ENCODE data around the gene VPS33B.
"Not testable (repeated sequence)": the region's sequence is repeated elsewhere in the genome, so short reads cannot be mapped to it uniquely, and the experiment has no call there.

VPS33B gene

DNA sequence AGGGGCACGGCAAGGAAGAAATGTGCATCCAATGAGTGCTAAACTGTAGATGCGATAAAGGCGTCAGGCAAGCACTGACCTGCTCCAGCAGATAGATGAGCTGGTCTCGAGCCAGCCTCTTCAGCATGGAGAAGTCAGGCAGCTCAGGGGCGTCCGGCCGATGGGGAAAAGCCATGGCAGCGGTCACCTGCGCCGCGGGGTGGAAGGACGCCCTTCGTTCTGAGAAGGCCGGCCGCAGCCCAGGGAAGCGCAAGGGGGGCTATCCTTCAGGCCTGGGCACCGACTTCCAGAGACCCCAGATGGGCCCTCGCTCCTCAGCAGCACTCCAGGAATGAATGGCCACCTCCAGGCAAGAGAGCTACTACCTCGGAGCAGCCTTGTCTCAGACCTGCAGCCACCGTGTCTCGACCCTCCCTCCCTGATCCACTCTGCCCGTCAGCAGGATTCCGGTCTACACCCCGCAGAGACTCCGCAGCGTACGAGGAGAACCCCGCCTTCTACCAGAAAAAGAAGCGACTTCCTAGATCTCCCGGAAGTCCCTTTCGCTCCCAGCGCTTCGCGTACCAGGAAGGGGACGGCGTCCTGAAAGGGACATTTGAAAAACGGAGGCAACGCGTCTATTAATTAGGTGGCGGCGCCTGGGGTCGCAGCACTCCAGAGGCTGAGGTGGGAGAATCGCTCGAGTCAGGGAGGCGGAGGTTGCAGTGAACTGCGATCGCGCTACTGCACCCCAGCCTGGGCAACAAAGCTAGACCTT is at the start of gene VPS33B:
Gene VPS33B, minus strand, starts transcription at position 520 of the 757 bp plus-strand sequence. Its CDS starts 345 bp downstream, at position 175.
- peak within 1 kb of the TSS; percentile 80 to 95 (median 91) for H3K4me3 ChIP-seq
- H3K27ac ChIP-seq: peak within 1 kb of the TSS; percentile 46 to 94 (median 83)

DNA sequence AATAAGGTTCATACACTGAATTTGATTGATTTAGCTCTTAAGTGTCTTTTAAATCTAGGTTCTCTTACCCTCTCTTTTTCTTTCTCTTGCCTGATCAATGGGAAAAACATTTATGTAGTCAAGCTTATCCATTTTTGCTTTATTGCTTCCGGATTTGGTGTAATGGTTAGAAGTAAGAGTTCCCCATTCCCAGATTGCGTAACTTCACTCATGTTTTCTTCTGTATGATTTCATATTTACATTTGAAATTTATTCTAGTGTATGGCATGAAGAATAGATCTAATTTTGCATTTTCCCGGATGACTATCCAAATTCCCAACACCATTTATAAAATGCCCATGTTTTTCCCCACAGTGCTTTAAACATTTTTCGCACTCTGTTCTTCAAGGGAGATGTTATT is 49.8 kb upstream of the VPS33B start:
- Histone ChIP-seq H3K27ac (no peak overlapping the region), H3K4me3 (no peak overlapping the region)

DNA sequence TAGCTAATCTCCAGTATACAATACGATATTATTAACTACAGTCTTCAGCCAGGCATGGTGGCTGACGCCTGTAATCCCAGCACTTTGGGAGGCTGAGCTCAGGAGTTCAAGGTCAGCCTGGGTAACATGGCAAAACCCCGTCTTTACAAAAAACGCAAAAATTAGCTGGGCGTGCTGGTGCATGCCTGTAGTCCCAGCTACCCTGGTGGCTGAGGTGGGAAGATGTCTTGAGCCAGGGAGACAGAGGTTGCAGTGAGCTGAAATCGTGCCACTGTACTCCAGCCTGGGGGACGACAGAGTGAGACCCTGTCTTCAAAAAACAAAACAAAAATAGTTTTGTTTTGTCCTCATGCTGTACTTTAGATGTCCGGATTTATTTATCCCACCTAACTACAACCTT is 48.5 kb upstream of the VPS33B start:
- Histone ChIP-seq H3K4me3 (no peak overlapping the region), H3K27ac (no peak overlapping the region)

DNA sequence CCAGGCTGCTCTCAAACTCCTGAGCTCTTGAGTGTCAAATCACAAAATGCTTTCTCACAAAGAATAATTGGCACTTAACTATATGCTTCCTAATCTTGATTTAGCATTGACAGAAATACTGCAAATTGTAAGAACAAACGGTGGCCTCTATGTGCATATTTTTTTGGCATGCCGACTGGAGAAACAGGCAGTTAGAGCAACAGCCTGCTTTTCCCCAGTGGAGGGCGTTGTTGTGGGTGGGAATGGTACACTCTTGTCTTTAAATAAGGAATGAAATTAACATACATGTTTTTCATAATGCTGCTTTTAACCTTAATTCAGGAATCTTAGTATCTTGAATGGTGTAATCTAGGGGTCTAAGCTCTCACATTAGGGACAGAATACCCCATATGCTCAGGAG is 46.6 kb upstream of the VPS33B start:
- no peak overlapping the region for H3K27ac ChIP-seq

DNA sequence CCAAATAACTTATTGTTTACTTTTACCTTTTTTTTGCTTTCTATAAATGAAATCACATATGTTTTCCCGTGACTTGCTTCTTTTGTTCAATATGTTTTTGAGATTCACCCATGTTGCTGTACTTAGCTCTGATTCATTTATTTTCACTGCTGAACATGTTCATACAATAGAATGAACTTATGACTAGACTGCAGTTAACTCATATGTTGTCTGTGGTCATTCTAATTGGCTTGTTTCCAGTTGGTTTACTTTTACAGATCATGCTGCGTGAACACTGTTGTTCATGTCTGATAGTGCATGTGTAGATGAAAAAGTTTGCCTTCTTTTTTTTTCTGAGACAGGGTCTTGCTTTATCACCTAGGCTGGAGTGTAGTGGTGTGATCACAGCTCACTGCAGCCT is 46.0 kb upstream of the VPS33B start:
- Histone ChIP-seq H3K4me3 (no peak overlapping the region), H3K27ac (no peak overlapping the region)

More for the DNA sequence above, 46.6 kb upstream of the VPS33B start:
- no peak overlapping the region for H3K4me3 ChIP-seq

DNA sequence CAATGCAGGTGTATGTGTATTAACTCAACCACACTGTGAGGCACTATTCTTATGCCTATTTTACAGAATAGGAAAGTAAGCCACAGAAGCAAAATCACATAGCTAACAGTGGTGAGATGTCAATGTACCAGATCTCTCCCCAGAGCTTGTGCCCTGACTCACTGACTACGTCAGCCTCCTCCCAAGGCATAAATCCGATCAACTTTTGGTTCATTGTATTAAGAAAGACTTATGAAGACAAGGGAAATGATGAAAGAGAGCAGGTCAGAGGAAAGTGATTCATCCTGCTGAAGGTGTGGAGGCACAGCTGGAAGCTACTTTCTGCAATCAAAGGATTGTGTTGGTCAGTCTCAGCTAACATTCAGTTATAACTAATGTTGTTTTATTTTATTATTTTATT is 44.6 kb upstream of the VPS33B start:
- Histone ChIP-seq H3K27ac (no peak overlapping the region), H3K4me3 (no peak overlapping the region)

DNA sequence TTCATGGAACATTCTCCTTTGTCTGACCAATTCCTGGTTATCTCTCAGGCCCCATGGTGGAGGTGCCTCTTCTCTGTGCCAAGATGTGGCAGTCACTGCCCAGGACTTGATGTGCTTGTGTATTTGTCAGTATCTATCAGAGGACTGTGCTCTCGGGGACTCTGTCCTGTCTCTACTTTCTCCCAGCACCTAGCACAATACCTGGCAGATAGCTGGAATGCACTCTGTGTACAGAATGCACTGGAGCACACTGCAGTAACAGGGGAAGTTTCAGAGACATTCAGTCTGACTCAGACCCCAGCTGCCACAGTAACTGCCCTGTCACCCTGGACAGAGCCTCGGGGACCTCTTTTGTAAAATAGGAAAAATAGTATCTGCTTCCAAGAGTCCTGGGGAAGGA is 43.1 kb upstream of the VPS33B start:
- Histone ChIP-seq H3K27ac (no peak overlapping the region), H3K4me3 (no peak overlapping the region)

DNA sequence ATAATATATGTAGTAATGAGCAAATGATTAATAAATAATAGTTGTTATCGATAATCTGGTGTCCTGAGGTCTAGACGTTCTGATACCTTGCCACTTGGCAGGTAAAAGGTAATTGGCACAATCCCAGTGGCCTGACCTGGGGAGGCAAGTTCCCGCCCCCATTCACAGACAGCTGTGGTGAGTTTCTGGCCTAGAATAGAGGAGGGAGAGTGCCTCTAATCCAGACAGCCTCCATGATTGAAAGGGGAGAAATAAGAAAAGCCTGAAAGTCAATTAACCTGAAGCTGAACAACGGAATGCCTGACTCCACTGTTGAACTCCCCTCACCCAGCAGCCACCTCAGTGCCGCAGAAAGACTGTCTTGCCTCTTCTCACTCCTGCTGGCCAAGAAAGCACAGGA is 39.6 kb upstream of the VPS33B start:
- Histone ChIP-seq H3K27ac (no peak overlapping the region), H3K4me3 (no peak overlapping the region)

DNA sequence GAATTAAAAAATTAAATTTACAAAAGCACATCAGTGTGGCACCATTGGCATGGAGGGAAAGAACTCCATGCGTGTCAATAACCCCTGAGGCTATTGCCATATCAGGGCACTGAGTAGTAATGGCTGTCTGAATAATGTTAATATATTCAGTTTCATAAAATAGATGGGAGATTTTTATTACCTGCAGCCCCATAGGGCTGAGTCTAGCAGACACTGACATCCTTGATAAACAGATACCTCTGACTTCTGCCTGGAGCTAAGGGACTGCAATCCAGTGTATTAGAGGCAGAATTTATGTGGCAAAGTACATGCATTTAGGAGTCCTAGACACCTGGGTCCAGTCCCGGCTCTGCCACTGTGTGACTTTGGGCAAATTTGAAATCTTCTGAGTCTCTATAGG is 38.8 kb upstream of the VPS33B start:
- no peak overlapping the region for H3K27ac ChIP-seq
- no peak overlapping the region for H3K4me3 ChIP-seq

DNA sequence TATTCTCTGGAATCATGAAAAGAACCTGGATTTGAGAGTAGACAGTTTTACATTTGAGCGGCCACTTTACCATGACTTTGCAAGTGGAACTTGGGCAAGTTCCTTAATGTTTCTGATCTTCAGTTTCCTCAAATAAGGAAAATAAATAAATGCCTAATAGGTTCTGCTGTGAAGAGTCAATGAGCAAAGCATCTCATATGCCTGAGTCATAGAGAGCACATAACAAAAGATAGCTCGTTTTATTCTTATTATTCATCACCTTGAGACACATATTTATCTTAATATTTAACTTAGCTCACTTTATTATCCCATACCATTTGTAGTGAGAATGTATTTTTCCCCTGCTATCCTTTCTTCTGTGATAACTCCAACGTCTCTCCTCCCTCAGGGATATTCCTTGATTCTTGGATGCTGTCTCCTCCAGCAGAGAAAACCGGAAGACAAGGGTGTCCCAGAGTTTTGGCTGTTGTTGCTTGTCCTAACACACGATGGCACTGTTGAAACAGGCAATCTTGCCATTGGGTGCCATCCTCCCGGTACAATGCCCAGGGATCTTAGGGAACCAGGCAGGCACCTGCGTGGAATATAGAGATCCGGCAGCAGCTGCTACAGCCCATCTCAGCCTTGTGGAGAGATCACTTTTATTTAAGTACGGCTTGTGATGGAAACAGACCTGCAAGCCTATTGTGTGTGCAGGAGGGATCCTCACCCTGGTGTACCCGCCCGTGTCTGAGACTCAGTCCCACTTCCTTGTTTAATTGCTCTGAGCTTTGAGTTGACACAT is 33.3 kb upstream of the VPS33B start:
- H3K4me3 ChIP-seq: no peak overlapping the region
- no peak overlapping the region for H3K27ac ChIP-seq

DNA sequence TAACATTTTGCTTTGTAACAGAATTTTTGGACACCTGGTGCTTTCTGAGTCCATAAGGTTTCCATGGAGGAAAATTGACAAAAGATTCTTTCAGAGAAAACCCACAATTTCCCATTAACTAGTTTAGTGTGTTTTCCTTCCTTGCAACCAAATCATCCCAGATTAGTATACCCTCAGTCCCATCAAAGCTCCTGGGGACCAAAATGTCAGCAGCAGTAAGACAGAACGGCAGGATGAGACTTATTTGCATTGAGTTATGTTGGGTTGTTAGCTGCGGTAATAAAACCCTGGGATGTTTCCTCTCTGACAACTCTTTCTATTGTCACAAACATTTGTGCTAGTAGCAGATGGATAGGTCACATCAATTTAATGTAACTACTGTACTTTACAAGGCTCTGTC is 32.4 kb upstream of the VPS33B start:
- no peak overlapping the region for H3K27ac ChIP-seq
- no peak overlapping the region for H3K4me3 ChIP-seq

DNA sequence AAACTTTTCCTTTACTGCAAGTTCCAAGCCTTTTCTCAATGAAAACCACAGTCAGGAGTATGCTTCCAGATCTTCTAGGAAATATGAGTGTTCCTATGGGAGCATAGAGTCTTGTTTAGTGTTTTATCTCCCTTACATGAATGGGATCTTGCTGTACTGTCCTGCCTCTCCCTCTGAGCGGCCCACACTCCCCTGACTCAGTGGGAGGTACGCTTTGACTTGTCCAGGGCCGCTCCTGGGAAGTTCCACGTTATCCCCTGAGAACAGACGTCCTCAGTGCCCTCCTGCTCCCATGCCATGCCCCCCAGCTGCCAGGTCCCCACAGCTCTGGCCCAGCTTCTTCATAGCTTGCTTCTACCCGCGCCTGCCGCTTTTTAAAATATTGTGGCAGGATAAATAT is 28.9 kb upstream of the VPS33B start:
- Histone ChIP-seq H3K27ac (no peak overlapping the region), H3K4me3 (no peak overlapping the region)

DNA sequence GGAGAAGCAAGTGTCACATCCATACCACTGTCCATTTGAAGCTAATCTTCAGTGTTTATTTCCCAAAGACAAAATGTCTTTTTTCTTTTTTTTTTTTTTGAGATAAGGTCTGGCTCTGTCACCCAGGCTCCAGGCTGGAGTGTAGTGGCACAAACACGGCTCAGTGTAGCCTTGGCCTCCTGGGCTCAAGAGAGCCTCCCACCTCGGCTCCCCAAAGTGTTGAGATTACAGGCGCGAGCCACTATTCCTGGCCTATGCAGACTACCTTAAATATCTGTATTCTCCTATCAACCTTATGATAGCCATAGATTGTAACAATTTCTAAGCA is 27.7 kb upstream of the VPS33B start:
- H3K4me3 ChIP-seq: no peak overlapping the region
- H3K27ac ChIP-seq: no peak overlapping the region

DNA sequence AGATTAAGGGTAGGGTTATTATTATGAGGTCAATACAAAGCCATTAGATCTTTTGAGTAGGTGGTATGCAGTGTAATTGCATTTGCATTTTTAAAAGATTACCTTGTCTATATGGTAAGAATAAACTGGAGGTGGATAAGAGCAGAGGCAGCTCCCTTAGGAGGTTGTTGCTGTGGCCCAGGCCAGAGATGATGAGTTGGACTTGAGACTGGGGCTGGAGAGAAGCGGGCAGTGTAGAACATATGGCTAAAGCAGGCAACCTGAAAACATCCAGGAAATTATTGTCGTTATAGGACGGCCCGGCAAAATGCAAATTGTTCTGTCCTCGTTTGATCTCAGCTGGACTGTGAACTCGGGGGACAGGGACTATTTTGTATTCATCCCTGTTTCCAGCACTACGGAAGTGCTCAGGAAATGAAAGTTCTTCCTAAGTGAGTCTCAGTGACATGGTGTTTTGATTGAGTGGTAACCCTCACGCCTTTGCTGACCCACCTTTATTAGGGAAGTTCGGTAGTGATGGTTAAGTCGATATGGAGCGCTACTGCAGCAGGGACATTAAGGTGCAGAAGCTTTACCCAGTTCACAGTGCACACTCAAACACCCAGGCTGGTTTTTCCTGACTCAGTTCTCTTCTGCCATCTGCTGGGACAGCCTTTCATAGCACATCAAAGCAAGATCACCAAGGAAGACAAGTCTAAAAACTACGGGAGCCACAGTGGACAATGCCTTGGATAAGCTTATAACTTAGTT is 27.2 kb upstream of the VPS33B start:
- Histone ChIP-seq H3K4me3 (no peak overlapping the region), H3K27ac (no peak overlapping the region)

DNA sequence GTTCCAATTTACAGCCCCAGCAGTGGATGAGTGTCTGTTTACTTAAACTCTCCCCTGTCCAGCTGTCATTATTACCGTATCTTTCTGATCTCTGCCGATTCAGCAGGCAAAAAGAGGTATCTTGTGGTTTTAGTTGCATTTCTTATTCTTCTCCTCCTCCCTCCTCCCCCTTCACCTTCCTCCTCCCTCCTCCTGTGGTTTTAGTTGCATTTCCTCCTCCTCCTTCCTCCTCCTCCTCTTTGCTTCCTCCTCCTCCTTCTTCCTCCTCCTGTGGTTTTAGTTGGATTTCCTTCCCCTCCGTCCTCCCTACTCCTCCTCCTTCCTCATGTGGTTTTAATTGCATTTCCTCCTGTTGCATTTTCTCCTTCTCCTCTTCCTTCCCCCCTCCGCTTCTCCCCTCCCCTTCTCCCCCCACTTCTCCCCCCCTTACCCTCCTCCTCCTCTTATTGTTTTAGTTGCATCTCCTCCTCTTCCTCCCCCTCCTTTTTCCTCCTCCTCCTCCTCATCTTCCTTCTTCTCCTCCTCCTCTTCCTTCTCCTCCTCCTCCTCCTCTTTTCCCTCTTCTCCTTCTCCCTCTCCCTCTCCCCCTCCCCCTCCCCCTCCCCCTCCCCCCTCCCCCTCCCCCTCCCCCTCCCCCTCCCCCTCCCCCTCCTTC is 25.3 kb upstream of the VPS33B start:
- H3K27ac ChIP-seq: no peak overlapping the region

DNA sequence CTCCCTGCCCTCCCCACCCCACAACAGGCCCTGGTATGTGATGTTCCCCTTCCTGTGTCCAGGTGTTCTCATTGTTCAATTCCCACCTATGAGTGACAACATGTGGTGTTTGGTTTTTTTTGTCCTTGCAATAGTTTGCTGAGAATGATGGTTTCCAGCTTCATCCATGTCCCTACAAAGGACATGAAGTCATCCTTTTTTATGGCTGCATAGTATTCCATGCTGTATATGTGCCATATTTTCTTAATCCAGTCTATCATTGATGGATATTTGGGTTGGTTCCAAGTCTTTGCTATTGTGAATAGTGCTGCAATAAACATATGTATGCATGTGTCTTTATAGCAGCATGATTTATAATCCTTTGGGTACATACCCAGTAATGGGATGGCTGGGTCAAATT is 23.7 kb upstream of the VPS33B start:
- H3K4me3 ChIP-seq, H3K27ac ChIP-seq: not testable (repeated sequence)

More for the DNA sequence above, 25.3 kb upstream of the VPS33B start:
- H3K4me3 ChIP-seq: no peak overlapping the region

DNA sequence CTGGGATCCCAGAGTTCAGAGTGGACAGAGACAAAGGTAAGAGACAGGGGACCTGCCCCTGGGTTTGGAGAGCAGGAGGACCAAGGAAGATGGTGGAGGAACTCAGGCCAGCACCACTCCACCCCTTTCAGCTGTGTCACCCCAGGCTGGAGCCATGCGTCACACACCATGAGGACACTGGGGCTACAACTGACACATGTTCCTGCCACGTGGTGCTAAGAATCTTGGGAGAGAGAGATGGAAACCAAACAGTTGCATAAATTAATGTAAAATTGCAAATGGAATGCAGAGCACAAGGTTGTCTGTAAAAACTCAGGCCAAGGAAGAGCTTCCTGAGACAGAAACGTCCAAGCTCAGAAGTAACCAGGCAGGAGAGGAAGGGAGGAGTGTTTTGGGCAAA is 22.7 kb upstream of the VPS33B start:
- Histone ChIP-seq H3K27ac (no peak overlapping the region), H3K4me3 (no peak overlapping the region)

DNA sequence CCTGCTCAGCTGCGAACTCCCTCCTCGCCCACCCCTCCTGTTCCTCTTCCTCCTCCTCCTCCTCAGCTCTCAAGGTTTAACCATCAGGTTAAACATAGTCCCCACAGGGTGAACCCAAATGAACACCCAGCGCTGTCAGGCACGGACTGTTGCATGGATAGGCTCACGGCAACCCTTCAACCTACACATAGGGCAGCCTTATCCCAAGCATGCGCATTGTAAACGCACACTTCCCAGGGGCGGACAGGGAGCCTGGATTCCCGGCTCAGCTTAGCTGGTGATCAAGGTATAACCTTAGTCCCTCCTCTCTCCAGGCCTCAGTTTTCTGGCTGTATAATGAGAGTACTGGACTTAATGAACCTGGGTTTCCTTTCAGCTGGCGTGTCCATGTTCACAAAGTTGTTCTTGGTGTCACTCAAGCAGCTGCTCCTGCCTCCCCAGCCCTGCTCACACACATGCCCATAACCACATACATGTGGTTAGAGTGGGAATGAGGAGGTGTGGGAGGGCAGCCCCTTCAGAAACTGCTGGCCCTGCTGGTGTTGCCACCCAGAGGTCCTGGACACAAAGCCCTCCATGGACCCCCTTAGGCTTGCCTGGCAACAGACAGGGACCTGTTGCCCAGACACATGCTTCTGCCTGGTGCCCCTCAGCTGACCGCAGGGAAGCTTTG is 20.9 kb upstream of the VPS33B start:
- Histone ChIP-seq H3K4me3 (no peak overlapping the region), H3K27ac (no peak overlapping the region)

DNA sequence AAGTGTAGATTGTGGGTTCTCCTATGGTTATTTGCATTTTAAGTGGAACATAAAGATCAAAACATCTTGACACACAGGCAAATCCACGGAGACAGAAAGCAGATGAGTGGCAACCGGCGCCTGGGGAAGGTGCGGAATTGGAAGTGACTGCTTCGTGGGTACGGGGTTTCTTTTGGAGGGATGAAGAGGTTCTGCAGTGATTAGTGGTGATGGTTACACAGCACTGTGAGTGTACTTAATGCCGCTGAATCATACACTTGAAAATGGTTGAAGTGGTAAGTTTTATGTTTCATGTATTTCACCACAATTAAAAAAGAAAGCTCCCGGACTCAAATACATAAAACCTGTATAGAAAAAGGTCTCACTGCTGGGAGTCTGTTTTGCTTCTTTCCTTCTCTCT is 18.5 kb upstream of the VPS33B start:
- Histone ChIP-seq H3K4me3 (no peak overlapping the region), H3K27ac (no peak overlapping the region)

DNA sequence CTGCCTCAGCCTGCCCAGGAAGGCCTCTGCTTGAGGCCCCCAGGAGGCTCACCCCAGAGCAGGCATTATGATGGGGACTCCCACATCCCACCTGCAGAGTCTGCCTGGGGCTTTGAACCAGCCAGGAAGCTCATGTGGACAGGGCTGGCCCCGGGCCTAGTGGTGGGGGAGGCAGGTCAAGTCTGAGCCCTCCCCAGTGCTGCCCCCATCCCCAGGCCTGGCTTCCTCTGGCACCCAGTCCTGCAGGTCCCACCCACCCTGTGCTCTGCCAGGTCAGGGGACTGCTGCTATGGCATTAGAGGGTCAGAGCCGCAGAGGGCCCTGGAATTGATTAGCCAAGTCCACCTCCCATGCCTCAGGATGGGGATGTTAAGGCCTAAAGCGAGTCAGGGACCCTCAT is 17.6 kb upstream of the VPS33B start:
- no peak overlapping the region for H3K4me3 ChIP-seq
- no peak overlapping the region for H3K27ac ChIP-seq
